Effector memory CD4-positive, alpha-beta T cell (primary cell): ENCODE data around the gene DNAJC6.
"Not testable (repeated sequence)": the region's sequence is repeated elsewhere in the genome, so short reads cannot be mapped to it uniquely, and the experiment has no call there.

Experiments
- DNase-seq, 3 donors: peaks; one replicate each; pipeline ENCODE4 v3.0.0-alpha.2; 2020
- H3K27ac ChIP-seq: 2 replicates; pipeline ENCODE4 v1.7.0; 2013; ENCODE audit warnings: mild to moderate bottlenecking, low read length, moderate library complexity; ENCODE audit not compliant: insufficient read depth, poor library complexity, severe bottlenecking
- H3K27me3 ChIP-seq: replicated peaks from 2 replicates; pipeline ENCODE4 v1.7.0; 2013; ENCODE audit warnings: mild to moderate bottlenecking, low read length; ENCODE audit not compliant: insufficient read depth, control insufficient read depth, poor library complexity, severe bottlenecking
- H3K36me3 ChIP-seq: 2 replicates; pipeline ENCODE4 v1.7.0; 2013; ENCODE audit warnings: mild to moderate bottlenecking, low read length, moderate library complexity; ENCODE audit not compliant: control insufficient read depth, insufficient read depth
- H3K4me1 ChIP-seq: 2 replicates; pipeline ENCODE4 v1.7.0; 2013; ENCODE audit warnings: low read length, mild to moderate bottlenecking; ENCODE audit not compliant: control insufficient read depth, insufficient read depth, poor library complexity, severe bottlenecking
- H3K4me3 ChIP-seq: 2 replicates; pipeline ENCODE4 v1.7.0; 2013; ENCODE audit warnings: low read length, low read depth, mild to moderate bottlenecking; ENCODE audit not compliant: insufficient read depth, poor library complexity, severe bottlenecking
- H3K9me3 ChIP-seq: 2 replicates; pipeline ENCODE4 v1.7.0; 2013; ENCODE audit warnings: mild to moderate bottlenecking, low read length, moderate library complexity; ENCODE audit not compliant: control insufficient read depth

The DNAJC6 gene

GRCh38 chr1:65372557-65372956, 63.2 kb downstream of the DNAJC6 start:
- Histone ChIP-seq H3K4me3 (no peak overlapping the region), H3K27ac (no peak overlapping the region), H3K9me3 (no peaks in the 10 kb centered on the region), H3K36me3 (no peaks in the 10 kb centered on the region), H3K4me1 (no peaks in the 10 kb centered on the region), H3K27me3 (no peaks in the 10 kb centered on the region)
- no peak for DNase-seq

GRCh38 chr1:65377496-65378246, 68.3 kb downstream of the DNAJC6 start:
- no peak overlapping the region for H3K27ac ChIP-seq
- H3K27me3 ChIP-seq, result no peaks in the 10 kb centered on the region
- no peaks in the 10 kb centered on the region for H3K4me1 ChIP-seq
- DNase-seq, result no peak
- H3K36me3 ChIP-seq, result no peaks in the 10 kb centered on the region
- no peaks in the 10 kb centered on the region for H3K9me3 ChIP-seq
- no peak overlapping the region for H3K4me3 ChIP-seq

DNA sequence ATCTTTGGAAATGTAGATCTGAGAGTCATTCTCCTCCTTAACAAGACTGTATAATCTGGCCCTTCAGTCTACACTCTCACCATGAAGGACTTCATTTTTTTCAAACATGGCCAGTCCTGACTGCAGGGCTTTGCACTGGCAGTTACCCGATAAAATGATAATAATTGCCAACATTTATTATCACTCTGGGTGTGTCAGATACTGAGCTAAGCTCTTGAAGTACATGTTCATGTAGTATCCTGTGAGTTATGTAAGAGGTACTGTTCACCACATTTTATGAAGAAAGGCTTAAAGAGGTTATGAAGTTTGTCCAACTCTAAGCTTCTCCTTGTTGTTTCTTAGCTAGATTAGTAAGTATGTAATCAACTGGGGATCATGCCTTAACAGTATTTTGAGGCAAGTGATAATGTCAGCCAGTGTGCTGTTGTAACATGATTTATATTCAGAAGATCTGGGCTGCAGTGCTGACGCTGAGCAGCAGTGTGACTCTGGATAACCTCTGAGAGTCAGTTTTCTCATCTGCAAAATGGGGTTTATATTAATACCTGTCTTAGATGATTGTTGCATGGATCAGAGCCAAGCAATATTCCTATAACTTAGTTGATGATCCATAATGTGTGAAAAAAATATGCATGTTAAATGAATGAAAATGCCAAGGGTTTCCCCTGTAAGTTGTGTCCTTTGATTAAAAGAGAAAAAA, 69.1 kb downstream of the DNAJC6 start:
- DNase-seq, result no peak
- Histone ChIP-seq H3K9me3 (no peaks in the 10 kb centered on the region), H3K27me3 (no peaks in the 10 kb centered on the region), H3K4me1 (no peaks in the 10 kb centered on the region), H3K36me3 (no peaks in the 10 kb centered on the region), H3K27ac (no peak overlapping the region), H3K4me3 (no peak overlapping the region)

- H3K4me1 ChIP-seq, H3K36me3 ChIP-seq, H3K4me3 ChIP-seq, DNase-seq, H3K27ac ChIP-seq, H3K9me3 ChIP-seq, H3K27me3 ChIP-seq: not testable (repeated sequence)
These were observed 75.1 kb downstream of the DNAJC6 start for GRCh38 chr1:65384426-65384825.

DNA sequence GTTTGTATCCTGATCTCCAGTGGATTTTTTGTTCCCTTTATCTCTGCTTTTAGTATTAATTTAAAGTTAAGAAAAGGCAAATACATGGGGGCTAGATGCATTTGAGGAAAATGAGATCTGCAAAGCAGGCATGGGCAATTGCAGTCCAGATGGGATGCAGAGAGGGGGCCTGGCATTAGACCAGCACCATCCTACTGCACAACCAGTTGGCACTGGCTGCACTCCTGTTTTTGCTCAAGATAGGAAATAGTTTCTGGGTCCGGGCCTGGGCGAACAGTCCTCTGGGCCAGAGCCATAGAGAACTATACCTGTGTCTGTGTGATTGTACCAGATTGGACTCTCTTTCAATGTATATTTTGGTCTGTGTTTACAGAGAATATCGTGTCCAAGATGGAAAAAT, 77.1 kb downstream of the DNAJC6 start:
- no peak for DNase-seq
- Histone ChIP-seq H3K36me3 (no peaks in the 10 kb centered on the region), H3K4me1 (no peaks in the 10 kb centered on the region), H3K27me3 (no peaks in the 10 kb centered on the region), H3K27ac (no peak overlapping the region), H3K9me3 (no peaks in the 10 kb centered on the region), H3K4me3 (no peak overlapping the region)

- H3K36me3 ChIP-seq, result no peaks in the 10 kb centered on the region
These were observed 78.5 kb downstream of the DNAJC6 start for GRCh38 chr1:65387821-65388220.

DNA sequence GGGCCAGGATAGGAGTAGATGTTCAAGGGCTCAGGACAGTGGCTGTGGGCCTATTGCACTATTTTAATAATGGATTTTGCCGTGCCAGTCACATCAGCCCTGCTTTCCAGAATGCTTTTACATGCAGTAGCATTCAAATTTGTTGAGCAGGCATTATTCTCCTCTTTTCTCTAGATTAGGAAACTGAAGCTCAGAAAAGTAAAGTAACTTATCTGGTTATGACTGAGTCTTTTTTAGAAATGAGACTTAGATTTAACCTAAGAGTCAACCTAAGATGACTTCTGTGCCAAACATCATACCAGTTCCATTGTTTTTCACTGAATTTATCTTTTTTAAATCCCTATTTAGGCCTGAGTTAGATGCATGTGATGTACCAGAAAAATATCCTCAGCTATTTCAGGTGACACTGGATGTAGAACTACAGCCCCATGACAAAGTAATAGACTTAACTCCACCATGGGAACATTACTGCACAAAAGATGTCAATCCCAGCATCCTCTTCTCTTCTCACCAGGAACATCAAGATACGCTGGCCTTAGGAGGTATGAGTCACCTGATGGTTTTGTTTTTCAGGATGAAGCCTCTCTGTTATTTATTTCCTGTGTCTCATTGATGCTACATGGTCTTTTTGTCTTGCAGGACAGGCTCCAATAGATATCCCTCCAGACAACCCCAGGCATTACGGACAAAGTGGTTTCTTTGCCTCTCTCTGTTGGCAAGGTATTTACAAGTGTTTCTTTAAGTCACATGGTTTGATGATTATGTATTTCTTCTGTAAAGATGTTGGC, 79.8 kb downstream of the DNAJC6 start:
- Histone ChIP-seq H3K4me1 (no peaks in the 10 kb centered on the region), H3K27ac (no peak overlapping the region), H3K27me3 (no peaks in the 10 kb centered on the region), H3K9me3 (no peaks in the 10 kb centered on the region), H3K36me3 (no peaks in the 10 kb centered on the region), H3K4me3 (no peak overlapping the region)
- DNase-seq, result no peak

More at GRCh38 chr1:65387821-65388220, 78.5 kb downstream of the DNAJC6 start:
- DNase-seq, result no peak
- Histone ChIP-seq H3K27me3 (no peaks in the 10 kb centered on the region), H3K4me3 (no peak overlapping the region), H3K27ac (no peak overlapping the region), H3K4me1 (no peaks in the 10 kb centered on the region), H3K9me3 (no peaks in the 10 kb centered on the region)

DNA sequence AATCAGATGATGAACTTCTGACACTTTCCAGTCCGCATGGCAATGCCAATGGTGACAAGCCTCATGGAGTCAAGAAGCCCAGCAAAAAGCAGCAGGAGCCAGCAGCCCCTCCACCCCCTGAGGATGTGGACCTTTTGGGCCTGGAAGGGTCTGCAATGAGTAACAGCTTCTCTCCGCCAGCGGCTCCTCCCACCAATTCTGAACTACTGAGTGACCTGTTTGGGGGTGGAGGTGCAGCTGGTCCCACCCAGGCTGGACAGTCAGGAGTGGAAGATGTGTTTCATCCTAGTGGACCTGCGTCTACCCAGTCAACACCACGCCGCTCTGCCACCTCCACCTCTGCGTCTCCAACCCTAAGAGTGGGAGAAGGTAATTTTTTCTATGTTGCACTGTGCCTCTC, 83.2 kb downstream of the DNAJC6 start:
- no peaks in the 10 kb centered on the region for H3K27me3 ChIP-seq
- DNase-seq, result no peak
- H3K4me3 ChIP-seq, result no peak overlapping the region
- no peaks in the 10 kb centered on the region for H3K4me1 ChIP-seq
- H3K9me3 ChIP-seq, result no peaks in the 10 kb centered on the region
- no peak overlapping the region for H3K27ac ChIP-seq
- H3K36me3 ChIP-seq, result no peaks in the 10 kb centered on the region

DNA sequence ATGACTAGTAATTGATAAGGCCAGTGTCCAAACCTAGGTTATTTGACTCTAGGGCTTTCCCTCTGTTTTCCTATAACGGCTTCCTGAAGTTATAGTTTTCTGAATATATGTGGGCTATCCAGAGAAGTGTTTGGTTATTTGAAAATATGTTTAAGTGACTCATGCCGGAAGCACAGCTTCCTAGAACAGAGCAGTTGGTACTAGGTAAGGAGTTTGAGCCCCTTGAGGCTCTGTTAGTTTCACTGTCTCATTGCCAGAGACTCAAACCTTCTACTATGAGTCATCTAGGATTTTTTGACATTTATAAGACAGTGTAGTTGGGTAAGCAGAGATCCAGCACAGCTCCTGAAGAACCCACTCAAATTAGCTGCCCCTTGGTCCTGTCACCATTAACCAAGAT, 84.0 kb downstream of the DNAJC6 start:
- H3K9me3 ChIP-seq, result no peaks in the 10 kb centered on the region
- no peak for DNase-seq
- no peaks in the 10 kb centered on the region for H3K4me1 ChIP-seq
- H3K36me3 ChIP-seq, result no peaks in the 10 kb centered on the region
- H3K27me3 ChIP-seq, result no peaks in the 10 kb centered on the region
- H3K27ac ChIP-seq, result no peak overlapping the region
- no peak overlapping the region for H3K4me3 ChIP-seq

DNA sequence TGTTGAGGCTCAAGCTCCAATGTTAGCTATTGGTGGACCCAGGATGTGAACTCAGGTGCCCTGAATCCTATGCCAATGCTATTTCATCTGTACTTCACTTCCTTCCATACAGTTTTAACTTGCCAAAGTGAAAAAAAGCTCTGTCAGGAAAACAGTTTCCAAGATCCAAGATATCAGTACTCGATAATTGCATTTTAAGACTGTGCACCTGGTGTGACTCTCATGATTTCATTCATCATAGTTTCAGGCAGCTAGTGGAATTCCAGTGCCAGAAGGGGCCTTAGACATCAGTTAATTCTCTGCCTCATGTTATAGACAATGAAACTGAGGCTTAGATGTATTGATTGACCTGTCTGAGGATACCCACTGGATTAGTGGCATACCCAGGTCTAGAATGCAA, 84.6 kb downstream of the DNAJC6 start:
- H3K36me3 ChIP-seq, result no peaks in the 10 kb centered on the region
- DNase-seq, result no peak
- H3K4me1 ChIP-seq, result no peaks in the 10 kb centered on the region
- no peak overlapping the region for H3K4me3 ChIP-seq
- H3K27me3 ChIP-seq, result no peaks in the 10 kb centered on the region
- H3K9me3 ChIP-seq, result no peaks in the 10 kb centered on the region
- no peak overlapping the region for H3K27ac ChIP-seq
